Measurements from ENCODE around the gene FGF1. TPM values are rescaled to one million over a fixed set of nuclear protein-coding genes. Genes with fewer than 3 reads are reported as not detected.

FGF1 gene
- total RNA-seq, 4 donors from 2014 or later, result 0.81 to 1.3 (median 1.2) TPM

GRCh38 chr5:142542906-142543305 is 143.0 kb downstream of the FGF1 start:
- intact Hi-C loops (cut with DNase I), result loop anchor here (10.0 kb wide), 1 partner anchor 98 kb away; no protein-coding TSS in a partner anchor
- no peaks in the 10 kb centered on the region for H3K9me3 ChIP-seq
- H3K4me1 ChIP-seq, result peaks cover 3 to 15% of the 10 kb centered on the region in 2 donors
- DNase-seq, result no peak
- no peaks in the 10 kb centered on the region for H3K36me3 ChIP-seq
- TF ChIP-seq CTCF (IDR thresholded peaks at IDR 0.05), result peak in 2 of 6 experiments; percentile 13 to 14
- no peak for TF ChIP-seq POLR2A (IDR thresholded peaks at IDR 0.05)
- H3K27me3 ChIP-seq, result no peaks in the 10 kb centered on the region
- no peak overlapping the region for H3K4me3 ChIP-seq (replicated peaks in 1 of 3)
- WGBS, 2 donors, result 53 to 68% methylated on average over 3 of the region's 3 CpGs
- H3K27ac ChIP-seq, result peak overlapping the region; percentile 11 to 65 (median 41)

Other genes with a start within 250 kb of the FGF1 start
- gene ARHGAP26, start 84.3 kb upstream of the FGF1 start, total RNA-seq, result 10 to 100 TPM; 28.2 to 52.3 (median 37.9) TPM